Measurements from ENCODE around the gene FLNC. TPM values are rescaled to one million over a fixed set of nuclear protein-coding genes. Genes with fewer than 3 reads are reported as not detected.

Gene FLNC
- total RNA-seq, 1 donor from 2014 or later, result 16.2 TPM

DNA sequence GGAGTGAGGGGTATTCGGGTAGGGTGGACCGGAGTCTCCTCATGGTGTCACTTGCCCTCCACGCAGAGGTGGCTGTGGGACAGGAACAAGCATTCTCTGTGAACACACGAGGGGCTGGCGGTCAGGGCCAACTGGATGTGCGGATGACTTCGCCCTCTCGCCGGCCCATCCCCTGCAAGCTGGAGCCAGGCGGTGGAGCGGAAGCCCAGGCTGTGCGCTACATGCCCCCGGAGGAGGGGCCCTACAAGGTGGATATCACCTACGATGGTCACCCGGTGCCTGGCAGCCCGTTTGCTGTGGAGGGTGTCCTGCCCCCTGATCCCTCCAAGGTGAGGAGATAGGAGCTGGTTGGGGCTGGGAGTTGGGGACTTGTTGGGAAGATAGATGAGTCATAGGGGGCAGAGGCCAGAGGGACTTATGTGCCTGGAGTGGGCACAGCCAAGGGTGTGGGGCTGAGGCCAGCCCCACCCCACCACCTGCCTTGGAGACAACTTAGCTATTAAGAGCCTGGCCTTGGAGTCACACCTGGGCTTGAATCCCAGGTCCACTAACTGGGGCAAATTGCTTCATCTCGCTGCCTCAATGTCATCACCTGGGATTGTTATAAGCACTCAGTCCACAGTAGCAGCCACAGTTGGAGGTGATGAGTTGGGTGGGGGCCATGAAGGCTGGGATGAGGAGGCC, 13.9 kb downstream of the FLNC start:
- no peak for DNase-seq (ENCODE audit: low spot score)

DNA sequence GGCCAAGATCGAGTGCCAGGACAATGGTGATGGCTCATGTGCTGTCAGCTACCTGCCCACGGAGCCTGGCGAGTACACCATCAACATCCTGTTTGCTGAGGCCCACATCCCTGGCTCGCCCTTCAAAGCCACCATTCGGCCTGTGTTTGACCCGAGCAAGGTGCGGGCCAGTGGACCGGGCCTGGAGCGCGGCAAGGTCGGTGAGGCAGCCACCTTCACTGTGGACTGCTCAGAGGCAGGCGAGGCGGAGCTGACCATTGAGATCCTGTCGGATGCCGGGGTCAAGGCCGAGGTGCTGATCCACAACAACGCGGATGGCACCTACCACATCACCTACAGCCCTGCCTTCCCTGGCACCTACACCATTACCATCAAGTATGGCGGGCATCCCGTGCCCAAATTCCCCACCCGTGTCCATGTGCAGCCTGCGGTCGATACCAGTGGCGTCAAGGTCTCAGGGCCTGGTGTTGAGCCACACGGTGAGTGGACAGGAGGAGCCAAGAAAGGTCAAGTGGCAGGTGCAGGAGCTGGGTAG, 14.6 kb downstream of the FLNC start:
- no peak for DNase-seq (ENCODE audit: low spot score)

DNA sequence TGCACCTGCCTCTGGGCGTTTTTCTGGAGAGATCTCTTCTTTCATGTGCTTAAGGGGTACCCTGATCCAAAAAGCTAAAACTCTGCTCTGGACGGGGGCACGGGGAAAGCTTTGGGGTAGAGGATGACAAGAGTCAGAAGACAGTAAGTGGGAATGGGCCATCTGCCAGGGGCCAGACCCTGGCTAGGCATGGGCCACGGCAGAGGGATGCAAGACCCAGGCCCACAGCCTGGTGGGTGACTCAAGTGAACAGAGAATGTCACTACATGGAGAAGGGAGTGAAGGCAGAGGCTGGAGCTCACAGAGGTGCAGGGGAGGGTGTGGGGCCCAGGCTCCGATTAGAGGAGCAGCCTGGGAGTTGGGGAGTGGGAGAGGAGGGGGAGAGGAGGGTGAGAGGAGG, 15.3 kb downstream of the FLNC start:
- no peak for DNase-seq (ENCODE audit: low spot score)

DNA sequence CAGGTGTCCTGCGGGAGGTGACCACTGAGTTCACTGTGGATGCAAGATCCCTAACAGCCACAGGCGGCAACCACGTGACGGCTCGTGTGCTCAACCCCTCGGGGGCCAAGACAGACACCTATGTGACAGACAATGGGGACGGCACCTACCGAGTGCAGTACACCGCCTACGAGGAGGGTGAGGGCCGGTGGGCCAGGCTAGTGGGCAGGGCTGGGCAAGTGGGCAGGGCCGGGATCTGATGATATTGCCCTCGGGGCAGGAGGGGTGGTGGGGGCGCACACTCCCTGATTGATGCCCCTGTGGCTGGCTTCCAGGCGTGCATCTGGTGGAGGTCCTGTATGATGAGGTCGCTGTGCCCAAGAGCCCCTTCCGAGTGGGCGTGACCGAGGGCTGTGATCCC, 15.8 kb downstream of the FLNC start:
- no peak for DNase-seq (ENCODE audit: low spot score)

DNA sequence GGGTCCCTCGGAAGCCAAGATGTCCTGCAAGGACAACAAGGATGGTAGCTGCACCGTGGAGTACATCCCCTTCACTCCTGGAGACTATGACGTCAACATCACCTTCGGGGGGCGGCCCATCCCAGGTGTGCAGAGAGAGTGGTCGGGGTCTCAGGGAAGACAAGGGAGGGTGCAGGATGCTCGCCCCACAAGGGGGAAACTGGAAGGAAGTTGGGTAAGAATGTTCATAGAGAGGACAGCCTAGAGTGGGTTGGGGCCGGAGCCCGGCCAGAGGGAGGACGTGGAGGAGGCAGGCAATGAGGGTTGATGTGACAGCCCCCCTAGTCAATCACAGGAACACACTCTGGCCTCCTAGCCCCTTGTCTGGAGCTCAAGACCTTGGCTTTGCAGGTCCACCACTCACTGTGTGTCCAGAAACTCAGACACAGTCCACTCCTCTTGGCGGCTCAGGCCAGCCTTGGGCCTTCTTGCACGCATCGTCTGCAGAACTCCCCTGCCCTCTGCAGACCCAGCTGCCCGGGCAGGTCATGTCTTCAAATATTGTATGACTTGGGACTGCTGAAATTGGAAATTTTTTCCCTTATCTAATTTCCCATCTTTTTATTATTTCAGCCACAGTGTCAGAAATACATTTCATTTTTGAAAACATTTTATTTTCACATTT, 16.7 kb downstream of the FLNC start:
- DNase-seq (ENCODE audit: low spot score), result no peak

DNA sequence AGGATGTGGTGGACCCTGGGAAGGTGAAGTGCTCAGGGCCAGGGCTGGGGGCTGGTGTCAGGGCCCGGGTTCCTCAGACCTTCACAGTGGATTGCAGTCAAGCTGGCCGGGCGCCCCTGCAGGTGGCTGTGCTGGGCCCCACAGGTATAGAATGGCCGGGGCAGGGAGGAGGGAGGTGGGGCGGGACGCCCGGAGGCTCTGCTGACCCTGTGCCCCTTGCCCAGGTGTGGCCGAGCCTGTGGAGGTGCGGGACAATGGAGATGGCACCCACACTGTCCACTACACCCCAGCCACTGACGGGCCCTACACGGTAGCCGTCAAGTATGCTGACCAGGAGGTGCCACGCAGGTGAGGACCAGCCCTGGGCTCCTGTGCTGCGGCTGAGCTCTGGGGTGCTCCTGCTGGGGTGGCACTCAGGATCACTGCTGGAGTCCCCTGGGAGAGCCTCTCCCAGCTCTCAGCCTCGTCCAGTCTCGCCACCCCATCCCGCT, 17.6 kb downstream of the FLNC start:
- no peak for DNase-seq (ENCODE audit: low spot score)

DNA sequence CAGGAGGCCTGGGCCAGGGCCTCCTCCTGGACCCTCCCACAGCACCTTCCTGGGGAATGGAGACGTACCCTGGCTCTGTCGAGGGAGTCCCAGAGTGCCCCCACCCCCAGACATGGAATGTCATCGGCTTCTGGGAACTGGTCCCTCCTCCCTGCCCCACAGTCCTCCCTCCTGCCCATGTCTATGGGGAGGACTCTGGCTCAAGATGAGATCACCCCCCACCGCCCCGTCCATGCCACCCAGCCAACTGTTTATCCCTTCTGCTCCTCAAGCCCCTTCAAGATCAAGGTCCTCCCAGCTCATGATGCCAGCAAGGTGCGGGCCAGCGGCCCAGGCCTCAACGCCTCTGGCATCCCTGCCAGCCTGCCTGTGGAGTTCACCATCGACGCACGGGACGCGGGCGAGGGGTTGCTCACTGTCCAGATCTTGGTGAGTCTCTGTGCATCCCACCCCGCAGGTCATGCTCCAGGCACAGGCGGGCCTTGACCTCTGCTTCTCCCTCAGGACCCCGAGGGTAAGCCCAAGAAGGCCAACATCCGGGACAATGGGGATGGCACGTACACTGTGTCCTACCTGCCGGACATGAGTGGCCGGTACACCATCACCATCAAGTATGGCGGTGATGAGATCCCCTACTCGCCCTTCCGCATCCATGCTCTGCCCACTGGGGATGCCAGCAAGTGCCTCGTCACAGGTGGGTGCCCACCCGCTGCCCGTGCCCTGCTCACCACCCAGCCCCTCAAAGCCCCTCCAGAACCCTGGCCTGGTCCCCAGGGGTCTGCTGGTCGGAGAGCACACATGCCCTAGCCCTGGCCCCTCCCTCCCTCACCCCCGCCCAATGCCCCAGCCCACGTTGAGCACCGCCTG, 18.3 kb downstream of the FLNC start:
- DNase-seq (ENCODE audit: low spot score), result no peak

DNA sequence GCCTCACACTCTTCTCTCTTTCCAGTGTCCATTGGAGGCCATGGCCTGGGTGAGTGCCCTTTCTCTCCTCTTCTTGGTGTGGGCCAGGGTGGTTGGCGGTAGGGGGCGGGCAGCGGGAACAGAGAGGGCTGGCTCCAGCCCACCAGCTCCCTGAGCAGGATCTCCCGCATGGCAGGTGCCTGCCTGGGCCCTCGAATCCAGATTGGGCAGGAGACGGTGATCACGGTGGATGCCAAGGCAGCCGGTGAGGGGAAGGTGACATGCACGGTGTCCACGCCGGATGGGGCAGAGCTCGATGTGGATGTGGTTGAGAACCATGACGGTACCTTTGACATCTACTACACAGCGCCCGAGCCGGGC, 18.9 kb downstream of the FLNC start:
- no peak for DNase-seq (ENCODE audit: low spot score)

DNA sequence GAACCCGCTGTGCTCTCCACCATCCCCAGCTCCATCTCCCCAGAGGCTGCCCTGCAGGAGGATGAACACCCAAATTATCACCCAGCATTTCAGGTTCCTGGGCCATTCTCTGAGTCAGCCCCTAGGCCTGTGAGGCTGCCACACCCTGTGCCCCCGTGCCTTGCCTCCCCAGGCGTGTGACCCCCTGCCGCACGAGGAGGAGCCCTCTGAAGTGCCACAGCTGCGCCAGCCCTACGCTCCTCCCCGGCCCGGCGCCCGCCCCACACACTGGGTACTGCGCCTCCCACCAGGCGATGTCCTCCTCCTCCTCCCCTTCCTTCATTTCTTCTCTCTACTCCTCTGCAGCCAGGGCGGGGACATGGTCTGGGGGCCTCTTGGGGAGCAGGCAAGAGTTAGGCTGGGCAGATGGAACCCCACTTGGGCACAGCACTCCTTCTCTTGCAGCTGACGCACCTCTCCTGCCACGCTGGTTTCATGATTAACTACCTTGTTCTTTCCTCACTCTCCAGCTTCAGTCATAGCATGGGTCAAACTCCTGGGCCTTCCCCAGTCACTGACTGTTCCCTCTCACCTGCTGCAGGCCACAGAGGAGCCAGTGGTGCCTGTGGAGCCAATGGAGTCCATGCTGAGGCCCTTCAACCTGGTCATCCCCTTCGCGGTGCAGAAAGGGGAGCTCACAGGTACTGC, 19.7 kb downstream of the FLNC start:
- no peak for DNase-seq (ENCODE audit: low spot score)

DNA sequence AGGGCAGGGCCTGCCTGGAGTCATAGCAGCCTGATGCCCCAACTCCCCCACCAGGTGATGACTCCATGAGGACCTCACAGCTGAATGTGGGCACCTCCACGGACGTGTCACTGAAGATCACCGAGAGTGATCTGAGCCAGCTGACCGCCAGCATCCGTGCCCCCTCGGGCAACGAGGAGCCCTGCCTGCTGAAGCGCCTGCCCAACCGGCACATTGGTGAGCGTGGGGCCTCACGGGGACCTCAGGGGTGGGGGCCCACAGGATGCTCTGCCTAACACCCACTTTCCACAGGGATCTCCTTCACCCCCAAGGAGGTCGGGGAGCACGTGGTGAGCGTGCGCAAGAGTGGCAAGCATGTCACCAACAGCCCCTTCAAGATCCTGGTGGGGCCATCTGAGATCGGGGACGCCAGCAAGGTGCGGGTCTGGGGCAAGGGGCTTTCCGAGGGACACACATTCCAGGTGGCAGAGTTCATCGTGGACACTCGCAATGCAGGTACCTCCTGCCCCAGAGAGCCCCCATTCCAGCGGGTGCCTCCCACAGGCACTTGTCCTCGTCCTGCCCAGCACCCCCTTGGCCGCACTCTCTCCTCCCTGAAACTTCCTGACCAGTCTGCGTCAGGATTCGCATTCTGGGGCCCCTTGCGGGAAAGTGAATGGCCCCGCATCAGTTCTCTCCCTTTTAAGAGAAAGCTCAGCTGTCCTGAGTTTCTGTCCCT, 22.5 kb downstream of the FLNC start:
- no peak for DNase-seq (ENCODE audit: low spot score)

DNA sequence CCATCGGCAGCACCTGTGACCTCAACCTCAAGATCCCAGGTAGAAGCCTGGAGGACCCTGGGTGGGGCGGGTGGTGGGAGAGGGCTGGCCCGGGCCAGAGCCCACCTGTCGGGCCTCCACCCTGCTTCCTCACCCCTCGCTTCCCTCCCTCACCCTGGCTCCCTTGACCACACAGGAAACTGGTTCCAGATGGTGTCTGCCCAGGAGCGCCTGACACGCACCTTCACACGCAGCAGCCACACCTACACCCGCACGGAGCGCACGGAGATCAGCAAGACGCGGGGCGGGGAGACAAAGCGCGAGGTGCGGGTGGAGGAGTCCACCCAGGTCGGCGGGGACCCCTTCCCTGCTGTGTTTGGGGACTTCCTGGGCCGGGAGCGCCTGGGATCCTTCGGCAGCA, 23.6 kb downstream of the FLNC start:
- DNase-seq (ENCODE audit: low spot score), result no peak

DNA sequence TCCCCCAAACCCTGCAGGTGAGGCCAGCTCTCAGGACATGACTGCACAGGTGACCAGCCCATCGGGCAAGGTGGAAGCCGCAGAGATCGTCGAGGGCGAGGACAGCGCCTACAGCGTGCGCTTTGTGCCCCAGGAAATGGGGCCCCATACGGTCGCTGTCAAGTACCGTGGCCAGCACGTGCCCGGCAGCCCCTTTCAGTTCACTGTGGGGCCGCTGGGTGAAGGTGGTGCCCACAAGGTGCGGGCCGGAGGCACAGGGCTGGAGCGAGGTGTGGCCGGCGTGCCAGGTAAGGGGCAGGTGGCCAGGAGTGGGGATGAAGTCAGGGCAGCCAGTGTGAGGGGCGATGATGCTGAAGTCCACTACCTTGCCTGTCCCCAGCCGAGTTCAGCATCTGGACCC, 24.2 kb downstream of the FLNC start:
- no peak for DNase-seq (ENCODE audit: low spot score)

DNA sequence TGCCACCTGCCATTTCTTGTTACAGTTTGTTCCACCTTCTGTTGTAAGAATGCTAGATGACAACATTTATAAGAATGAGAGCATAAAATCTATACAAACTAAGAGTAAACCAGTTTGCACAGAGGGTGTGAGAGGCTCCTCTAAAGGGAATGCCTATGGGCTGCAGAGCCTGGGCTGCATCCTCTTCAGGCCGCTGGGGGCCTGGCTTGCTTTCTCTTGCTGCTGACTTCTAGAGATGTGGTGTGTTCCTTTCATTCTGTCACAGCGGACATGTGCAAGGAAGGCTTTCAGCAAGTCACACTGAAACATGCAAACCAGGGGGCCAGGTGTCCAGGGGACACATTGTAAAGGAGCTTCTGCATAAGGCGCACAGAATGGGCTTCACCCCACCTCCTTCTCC, 25.4 kb downstream of the FLNC start:
- DNase-seq (ENCODE audit: low spot score), result no peak

DNA sequence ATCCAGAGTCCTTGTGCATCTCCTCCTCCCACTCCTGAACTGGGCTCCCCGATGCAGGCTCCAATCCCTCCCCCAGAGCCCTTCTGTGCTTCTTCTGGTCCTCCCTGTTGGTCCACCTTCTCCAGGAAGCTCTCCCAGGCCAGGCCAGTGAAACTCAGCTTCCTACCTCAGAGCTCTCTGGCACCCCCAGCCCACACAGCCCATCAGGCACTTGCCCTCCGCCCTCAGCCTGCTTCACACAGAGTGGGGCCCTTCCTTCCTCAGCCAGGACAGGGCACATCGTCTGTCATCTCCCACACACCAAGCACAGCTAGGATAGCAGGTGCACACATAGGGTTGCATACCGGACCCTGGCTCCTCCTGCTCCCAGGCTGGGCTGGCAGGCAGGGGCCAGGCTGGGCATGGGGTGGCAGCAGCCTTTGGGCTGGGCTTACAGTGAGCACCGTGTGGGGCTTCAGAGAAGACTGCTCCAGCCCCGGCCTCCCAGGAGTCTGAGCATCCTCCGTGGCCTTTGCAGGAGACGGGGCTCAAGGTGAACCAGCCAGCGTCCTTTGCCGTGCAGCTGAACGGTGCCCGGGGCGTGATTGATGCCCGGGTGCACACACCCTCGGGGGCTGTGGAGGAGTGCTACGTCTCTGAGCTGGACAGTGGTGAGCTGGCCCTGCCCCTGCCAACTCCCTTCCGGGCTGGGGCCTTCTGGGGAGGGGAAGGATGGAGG, 26.0 kb downstream of the FLNC start:
- DNase-seq (ENCODE audit: low spot score), result no peak

DNA sequence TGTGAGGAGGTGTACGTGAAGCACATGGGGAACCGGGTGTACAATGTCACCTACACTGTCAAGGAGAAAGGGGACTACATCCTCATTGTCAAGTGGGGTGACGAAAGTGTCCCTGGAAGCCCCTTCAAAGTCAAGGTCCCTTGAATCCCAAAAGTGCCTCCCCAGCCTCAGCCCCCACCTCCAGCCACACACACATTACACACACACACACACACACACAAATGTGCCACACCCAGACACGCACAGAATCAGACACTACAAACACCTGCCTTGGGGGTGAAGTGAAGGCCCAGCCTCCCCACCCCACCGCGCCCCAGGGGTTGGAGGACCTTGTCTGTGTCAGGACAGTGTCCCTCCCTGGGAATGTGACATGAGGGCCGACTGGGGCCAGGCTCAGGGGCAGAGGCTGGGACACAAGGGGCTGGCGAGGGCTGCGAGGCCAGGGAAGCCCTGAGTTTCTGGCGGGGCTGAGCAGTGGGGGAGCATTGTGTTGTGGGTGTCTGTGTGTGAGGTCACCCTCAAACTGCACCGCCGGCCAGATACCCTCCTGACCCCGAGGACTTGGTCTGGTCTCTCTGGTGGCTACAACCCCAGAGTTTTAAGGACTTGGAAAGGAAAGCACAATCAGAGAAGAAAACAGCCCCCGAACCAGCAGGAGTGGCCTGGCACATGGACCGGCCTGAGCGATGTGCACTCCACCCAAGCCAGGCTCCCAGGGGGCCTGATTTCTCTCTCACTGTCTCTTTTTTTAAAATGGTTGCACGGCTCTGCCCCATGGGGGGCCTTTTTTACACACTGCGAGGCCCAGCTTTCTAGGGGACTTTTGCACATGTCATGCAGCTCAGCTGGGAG, 28.4 kb downstream of the FLNC start:
- no peak for DNase-seq (ENCODE audit: low spot score)

DNA sequence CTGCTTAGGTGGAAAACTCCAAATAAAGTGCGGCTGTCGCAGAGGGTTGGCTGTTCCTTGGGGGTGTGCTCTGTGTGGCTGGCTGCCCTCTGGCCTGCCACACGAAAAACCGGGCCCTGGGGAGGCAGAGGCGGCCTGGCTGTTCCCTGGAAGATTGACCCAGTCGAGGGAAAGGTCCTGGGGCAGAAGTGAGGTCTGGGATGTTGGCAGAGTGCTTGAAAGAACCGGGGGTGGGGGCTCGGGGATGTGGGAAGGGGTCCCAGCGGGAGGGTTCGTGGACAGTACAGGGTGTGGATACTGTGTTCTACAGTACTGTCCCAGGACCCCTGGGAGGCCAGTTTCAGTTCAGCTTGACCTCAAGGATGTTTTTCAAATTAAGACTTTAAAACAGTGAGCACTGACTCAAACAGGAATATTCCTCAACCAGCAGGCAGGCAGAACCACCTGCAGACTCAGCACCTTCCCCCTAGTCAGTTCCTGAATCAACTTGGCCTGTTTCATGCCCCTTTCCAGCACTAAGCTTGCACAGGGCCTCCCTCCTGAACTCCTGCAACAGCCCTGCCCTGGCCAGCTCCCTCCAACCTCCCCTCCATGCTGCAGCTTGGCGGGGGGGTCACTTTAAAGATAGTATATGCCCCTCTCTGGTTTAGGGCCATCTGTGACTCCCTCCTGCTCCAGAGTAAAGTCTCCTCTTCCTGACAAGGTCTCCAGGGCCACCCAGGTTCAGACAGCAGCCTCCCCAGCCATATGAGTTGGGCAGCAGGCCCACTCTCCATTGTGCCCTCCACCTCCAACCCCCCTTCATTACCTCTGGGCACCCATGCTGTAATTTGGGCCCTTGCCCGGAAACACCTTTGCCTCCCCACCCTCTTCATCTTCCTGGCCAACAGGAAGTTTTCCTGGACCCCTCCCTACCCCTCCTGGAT, 29.3 kb downstream of the FLNC start:
- DNase-seq (ENCODE audit: low spot score), result no peak

DNA sequence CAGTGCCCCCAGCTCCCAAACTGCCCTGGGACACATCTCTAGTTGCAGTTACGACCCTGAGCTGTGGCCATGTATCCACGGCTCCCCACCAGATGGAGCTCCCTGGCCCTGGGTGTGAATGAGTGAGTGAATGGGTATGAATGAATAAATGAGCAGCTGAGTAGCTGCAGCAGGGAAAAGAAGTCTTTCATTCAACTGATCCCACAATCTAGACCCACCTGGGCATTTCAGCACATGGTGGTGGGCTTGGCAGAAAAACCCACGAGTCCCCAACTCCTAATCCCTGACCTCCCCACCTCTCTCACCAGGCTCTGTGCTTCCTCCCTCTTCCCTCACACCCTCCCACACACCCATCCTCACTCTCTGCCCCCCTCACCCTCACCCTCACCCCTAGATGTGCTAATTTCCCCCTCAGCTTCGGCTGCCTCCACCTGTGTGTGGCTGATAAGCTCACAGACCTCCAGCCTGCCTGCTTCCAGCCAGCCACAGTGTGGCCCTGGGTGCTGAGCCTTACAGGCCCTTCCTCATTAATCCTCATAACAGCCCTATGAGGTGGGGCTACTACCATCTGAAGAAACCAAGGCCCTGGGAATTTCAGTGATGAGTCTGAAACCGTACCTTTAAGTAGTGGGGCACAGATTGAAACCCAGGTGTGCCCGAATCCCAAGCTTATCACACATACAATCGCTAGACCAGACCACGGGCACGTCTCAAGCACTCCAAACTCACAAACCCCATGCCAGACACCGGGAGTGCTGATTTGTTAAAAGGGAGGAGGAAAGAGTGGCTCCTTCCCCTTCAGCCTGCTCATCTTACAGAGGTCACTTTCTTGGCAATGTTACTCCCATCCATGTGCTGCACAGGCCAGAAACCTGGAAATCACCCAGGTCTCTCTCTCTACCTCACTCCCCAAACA, 30.2 kb downstream of the FLNC start:
- no peak for DNase-seq (ENCODE audit: low spot score)

Measured in mesenteric fat pad (tissue), 1 donor.